ENCODE data around the gene AGPAT2.

AGPAT2 gene

DNA sequence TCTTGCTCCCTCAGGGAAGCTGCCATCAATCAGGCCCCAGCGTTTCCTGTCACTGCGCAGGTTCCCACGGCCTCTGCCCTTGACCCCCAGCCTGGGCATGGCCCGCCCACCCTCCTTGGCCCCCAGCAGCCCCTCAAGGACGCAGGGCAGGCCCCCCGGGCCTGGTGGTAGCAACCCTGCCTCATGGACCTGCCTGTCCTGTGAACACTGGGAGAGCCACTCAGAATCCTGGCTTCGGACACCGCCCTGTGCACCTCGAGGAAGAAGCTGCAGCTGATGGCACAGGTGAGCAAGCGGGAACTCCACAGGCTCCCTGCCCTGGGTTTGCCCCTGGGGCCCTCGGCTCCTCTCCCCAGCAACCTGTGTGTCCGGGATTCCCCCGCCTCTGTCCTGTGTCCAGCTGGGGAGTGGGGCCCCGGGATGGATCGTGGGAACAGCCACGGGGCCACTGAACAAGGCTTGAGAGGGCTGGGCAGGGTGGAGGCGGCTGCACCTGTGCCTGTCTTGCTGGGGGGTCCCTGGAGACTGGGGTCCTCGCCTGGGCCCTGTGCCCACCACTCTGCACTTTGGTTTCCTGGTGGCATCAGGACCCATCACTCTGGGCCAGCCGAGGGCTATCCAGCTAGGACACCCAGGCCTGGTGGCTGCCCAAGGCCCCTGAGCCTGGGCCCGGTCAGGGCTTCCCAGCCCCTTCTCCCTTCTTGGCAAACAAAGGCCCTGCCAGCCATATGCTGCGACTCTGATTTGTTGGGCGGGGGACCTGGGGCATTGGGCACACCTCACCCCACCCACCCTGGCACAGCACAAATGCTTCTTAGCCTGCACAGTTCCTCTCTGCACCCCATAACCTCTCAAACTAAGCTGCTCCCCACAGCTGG is 58.0 kb downstream of the AGPAT2 start:
- DNase-seq: no peak

DNA sequence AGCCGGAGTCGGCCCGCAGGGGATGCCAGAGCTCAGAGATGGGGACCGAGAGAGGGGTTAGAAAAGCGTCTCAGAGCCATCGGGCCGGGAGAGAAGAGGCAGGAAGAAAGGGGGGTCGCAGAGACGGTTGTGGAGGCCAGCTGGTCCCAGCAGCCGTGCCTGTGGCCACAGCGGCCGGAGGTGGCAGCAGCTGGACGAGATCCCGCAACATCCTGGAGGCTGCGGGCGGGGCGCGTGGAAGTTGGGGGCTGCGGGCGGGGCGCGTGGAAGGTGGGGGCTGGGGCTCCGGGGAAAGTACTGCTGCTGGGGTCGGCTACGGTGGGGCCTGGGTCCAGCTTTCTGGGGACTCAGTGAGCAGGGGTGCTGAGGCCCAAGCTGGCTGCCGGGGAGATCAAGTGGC is 59.0 kb downstream of the AGPAT2 start:
- no peak for DNase-seq

DNA sequence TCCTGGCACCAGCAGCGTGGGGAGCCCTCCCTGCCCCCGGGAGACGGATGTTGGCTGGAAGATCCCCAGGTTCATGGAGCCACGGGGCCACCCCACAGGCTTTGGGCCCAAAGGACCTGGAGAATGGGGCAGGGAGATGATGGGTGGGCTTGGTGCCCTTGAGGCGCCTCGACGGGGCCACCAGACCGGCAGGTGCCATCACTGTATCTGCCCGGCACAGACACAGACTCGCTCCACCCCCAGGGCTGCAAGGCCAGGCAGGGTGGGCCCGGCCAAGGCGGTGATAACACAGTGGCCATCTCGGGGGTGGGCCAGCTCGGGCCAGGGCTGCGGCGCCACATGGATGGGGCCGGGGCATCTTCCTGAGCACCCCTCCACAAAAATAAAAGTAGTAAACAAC is 59.6 kb downstream of the AGPAT2 start:
- no peak for DNase-seq

DNA sequence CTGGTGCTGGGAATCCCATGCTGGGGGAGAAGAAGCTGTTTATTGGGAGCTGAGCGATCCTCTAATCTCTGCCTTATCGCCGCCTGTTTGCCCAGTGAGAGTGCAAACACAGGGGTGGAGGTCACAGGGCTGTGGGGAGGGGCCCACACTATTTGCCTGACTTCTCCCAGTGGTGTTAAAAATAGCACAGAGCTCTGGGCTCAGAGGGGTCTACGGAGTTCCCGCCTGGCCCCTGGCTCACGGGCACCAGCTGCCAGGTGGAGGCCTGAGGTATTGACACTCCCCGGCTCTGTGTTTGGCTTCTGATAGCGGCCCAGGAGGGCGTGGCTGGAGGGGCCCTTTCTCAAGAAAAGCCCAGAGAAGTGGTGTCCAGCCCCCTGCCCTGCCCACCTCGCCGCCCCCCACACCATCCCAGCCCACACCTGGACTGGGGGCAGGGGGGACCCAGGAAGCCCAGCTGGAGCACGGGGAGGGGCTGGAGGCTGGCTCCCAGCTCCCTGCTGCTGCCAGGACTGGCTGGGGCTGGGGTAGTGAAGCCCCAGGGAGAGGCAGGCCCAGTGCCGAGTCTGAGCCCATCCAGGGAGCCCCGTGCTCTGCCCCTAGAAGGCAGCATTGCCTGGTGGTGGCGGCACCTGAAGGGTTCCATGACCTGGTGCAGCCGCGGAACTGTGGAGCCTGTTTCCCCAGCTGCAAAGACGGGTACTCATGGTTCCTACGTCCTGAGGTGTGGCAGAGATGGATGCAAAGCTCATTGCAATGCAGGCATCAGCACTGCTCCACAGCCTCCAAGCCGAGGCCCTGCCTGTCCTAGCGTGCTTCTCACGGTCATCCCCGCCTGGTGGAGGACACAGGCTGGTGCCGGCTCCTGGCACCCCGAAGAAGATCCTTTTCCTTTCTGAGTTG is 60.3 kb downstream of the AGPAT2 start:
- no peak for DNase-seq

DNA sequence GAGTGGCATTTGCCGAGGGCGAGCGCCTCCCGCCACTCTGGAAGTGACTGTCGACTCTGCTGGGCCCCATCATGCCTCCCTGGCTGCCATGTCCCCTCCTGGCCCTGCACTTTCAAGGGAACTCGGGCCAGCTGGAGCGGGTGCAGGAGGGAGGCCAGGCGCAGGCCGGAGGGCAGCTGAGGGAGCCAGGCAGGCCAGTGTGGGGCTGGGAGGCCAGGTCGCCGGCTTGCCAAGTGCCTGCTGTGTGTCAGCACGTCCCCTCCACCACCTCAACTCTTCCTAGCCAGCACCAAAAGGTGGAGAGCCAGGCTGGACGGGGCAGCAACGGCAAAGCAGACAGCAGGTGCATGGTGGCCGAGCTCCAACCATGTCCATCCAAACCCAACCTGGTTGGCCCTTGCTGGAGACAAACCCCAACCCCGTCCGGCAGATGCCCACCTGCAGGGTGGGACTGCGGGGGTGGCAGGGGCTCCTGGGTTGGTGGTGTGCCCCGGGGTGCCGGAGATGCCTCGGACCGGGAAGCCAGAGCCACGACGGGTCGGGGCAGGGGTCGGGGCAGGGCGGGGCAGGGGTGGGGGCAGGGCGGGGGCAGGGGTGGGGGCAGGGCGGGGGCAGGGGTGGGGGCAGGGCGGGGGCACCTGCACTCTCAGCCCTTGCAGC is 61.1 kb downstream of the AGPAT2 start:
- DNase-seq: peak in 3 of 58 donors; percentile 3 to 31 (median 14)

DNA sequence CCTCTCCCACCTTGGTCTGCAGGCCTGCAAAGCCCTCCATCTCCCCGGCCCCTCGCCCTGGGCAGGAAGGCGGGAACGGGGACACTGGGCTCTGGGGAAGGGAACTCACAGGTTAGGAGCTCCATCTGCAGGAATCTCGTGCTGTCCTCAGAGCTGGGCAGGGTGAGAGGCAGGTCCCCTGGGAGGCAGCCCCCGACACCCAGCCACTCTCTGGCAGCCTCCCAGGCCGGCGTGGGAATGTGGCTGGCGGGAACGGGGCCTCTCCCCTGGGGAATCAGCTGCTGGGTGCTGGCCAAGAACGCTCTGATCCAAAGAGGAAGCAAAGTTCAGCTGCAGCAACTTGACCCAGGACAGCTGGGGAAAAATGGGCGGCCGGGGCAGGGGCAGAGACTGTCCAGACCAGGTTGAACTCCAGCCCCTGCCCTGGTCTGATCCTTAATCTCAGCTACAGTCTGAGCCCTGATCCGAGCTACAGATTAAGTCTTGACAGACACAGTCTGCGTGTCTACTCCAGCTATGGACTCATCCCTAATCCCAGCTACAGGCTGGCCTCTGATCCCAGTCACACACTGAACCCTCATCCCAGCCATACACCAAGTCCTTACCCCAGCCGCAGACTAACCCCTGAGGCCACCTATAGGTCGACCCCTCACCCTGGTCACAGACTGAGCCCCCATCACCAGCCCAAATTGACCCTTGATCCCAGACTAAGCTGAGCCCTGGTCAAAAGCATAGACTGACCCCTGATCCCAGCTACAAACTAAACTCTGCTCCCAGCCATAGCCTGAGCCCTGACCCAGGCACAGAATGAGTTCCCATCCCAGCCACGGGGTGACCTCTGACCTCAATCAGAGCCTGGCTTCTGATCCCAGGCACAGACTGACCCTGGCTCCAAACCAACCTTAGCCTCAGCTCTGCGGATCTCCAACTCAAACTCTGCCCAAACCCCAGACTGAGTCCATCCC is 61.9 kb downstream of the AGPAT2 start:
- DNase-seq: peak in 31 of 58 donors; percentile 12 to 55 (median 39)

DNA sequence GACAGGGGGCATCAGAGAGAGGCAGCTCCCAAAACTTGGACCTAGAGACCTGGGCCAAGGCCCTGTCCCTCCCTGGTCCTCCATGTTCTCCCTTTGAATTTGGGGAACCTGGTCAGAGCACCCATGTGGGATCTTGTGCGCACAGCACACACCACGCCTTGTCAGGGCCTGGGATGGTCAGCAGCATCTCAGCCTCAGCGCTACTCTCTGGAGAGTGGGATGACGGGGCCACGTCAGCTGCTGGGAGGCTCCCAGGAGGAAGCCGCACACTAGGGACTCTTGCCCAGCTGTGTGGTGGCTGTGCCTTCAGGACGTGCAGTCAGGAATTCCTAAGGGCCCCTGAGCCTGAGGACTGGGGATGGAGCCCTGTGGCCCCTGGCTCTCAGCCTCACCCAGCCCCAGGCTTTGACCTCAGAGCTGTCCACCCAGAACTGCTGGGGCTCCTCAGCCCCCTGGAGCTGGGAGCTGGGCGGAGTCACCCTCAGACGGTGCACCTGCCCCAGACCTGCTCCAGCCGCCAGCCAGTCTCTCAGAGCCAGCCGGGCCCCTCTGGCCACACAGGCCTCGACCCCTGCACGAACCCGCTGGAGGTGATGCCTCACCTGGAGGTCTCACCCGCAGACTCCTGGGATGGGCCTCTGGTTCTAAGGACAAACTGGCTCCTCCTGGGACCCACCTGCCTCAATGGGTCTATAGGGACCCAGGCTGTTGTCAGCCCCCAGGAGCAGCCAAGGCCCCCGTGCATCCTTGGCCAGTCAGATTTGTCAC is 62.9 kb downstream of the AGPAT2 start:
- DNase-seq: no peak

DNA sequence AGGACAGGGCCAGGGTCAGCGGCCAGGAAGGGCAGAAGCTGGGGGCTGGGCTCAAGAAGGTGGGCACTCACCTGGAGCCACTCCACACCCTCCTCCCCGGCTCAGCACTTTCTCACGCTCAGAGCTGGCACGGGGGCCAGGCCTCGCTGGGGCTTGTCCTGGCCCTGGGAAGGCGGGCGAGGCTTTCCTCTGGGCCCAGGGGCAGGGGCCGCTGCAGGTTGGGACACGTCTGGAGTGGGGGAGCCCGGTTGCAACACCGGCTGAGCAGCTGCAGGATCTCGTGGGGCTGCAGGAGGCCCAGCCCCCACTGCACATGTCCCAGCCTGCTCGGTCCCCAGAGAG is 63.4 kb downstream of the AGPAT2 start:
- no peak for DNase-seq
